Uterus (tissue), 4 donors: ENCODE results near the gene ZNF428. TPM values are rescaled to one million over a fixed set of nuclear protein-coding genes. Genes with fewer than 3 reads are reported as not detected.
"Not testable (repeated sequence)": the region's sequence is repeated elsewhere in the genome, so short reads cannot be mapped to it uniquely, and the experiment has no call there.

Source experiments
- DNase-seq, 2 donors: peaks; one replicate each; pipeline ENCODE4 v3.0.0-alpha.2; 2019 to 2020
- H3K27ac ChIP-seq, 2 donors: fragments of 200-600 bp; sonication (generic); 1 replicate in 1 of 2; 2 replicates in 1 of 2; pipeline ENCODE4 v1.5.1; 2016 to 2018
- H3K27me3 ChIP-seq, 2 donors: fragments of 200-600 bp; sonication (generic); one replicate each; pipeline ENCODE4 v1.5.1; 2018 to 2019; ENCODE audit warnings: control low read depth in 1 of 2
- H3K36me3 ChIP-seq, 2 donors: fragments of 200-600 bp; sonication (generic); one replicate each; pipeline ENCODE4 v1.5.1; 2019; ENCODE audit warnings: control low read depth in 1 of 2
- H3K4me1 ChIP-seq, 2 donors: fragments of 200-600 bp; sonication (generic); one replicate each; pipeline ENCODE4 v1.5.1; 2018 to 2019; ENCODE audit warnings: control low read depth in 1 of 2
- H3K4me3 ChIP-seq, 2 donors: fragments of 200-600 bp; sonication (generic); 1 replicate in 1 of 2; 2 replicates in 1 of 2; pipeline ENCODE4 v1.5.1; 2018 to 2019; ENCODE audit warnings: mild to moderate bottlenecking in 1 of 2
- H3K9me3 ChIP-seq, 2 donors: fragments of 200-600 bp; sonication (generic); one replicate each; pipeline ENCODE4 v1.5.1; 2019; ENCODE audit warnings: control low read depth in 1 of 2
- CTCF ChIP-seq, 4 experiments: fragments of 200-600 bp in 2 of 4; fragments of 450-650 bp in 2 of 4; sonication (generic) in 2 of 4; IDR thresholded peaks; one replicate each; pipeline ENCODE4 v1.5.1; 2016 to 2019; ENCODE audit warnings: antibody characterized with exemption in 4 of 4, mild to moderate bottlenecking in 2 of 4, moderate library complexity in 1 of 4
- POLR2A ChIP-seq, 2 donors: fragments of 450-650 bp; IDR thresholded peaks; one replicate each; pipeline ENCODE4 v1.6.1; 2016; ENCODE audit warnings: antibody characterized with exemption in 2 of 2, mild to moderate bottlenecking in 1 of 2, moderate library complexity in 1 of 2
- intact Hi-C: fragments of 100-400 bp; cut with DNase I; formaldehyde crosslinking; loops from one replicate; pipeline ENCODE4 v1.15.1; 2023; ENCODE audit warnings: low total_unique reads
- total RNA-seq, 4 donors: library from RNA; depleted of rRNA in 3 of 4; stranded (reverse); fragments of >200 nt in 3 of 4; gene quantifications; one replicate each; pipeline versions ENCODE4 v1.1.0 to v1.2.4, GENCODE V29; 2014 to 2023
- donor health status: DM: yes; HTN: yes; CAD: no.

ZNF428 gene
- total RNA-seq, 4 donors from 2014 or later, result 1.5 to 83.3 (median 44.5) TPM

DNA sequence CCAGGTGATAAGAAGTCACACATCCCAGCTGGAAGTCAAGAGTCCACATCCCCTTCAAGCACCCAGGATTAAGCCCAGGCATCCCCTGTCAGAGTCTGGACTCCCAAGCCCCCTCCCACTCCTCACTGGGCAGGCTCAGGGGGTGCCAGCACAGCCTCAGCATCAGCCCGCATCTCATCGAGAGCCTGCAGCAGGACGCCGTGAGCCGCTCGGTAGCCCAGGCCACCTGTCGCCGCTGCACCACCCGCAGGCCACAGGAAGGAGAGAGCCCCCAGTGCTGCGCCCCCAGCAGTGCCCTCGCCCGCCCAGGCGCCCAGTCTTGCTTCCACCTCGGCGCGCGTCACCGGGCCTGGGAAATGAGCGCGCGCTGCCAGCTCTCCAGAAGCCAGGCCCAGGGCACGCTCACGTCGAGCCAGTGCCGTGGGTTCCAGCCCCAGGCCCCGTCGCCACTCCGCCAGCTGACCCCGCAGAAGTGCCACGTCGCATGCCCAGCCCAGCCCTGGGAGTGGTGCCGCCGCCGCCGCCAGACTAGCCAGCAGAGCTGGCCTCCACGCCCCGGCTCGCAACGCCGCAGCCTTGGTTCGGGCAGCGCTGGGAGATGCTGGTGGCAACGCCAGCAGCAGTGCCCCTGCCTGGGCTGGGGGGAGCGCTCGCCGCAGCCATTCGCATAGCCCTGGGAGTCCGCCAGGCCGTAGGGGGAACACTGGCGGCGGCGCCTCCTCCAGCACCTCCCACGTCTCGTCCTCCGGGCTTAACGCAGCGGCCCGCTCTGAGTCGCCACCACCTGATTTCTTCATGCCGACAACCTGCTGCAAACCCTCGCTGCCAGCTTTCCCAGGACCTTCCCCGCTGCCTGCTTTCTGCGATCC lies 27.3 kb downstream of the ZNF428 start:
- no peak for DNase-seq

DNA sequence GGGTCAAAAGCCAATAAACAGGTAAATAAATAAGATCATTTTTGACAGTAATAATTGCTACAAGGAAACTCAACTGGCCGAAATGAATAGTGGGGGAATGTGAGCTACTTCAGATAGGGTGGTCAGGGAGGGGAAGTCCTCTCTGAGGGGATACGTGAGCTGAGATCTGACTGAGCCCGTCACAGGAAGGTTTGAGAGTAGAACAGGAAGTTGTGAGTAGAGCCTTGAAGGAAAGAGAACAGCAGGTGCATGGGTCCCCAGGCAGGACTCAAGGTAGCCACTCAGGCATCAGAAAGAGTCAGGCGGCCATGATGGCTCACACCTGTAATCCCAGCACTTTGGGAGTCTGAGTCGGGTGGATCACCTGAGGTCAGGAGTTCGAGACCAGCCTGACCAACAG lies 29.8 kb downstream of the ZNF428 start:
- Histone ChIP-seq H3K4me3 (no peak overlapping the region), H3K27me3 (no peaks in the 10 kb centered on the region), H3K9me3 (no peaks in the 10 kb centered on the region), H3K36me3 (no peaks in the 10 kb centered on the region), H3K4me1 (peaks cover 0 to 8% of the 10 kb centered on the region in 2 donors), H3K27ac (no peak overlapping the region)
- intact Hi-C loops, result no loop called here
- TF ChIP-seq CTCF (IDR thresholded peaks at IDR 0.05) (no peak), POLR2A (IDR thresholded peaks at IDR 0.05) (no peak)
- no peak for DNase-seq

More for the DNA sequence above, 27.3 kb downstream of the ZNF428 start:
- no peak overlapping the region for H3K27ac ChIP-seq
- TF ChIP-seq CTCF (IDR thresholded peaks at IDR 0.05), result no peak
- no peak for TF ChIP-seq POLR2A (IDR thresholded peaks at IDR 0.05)
- H3K4me3 ChIP-seq, result no peak overlapping the region
- H3K27me3 ChIP-seq, result no peaks in the 10 kb centered on the region
- intact Hi-C loops, result no loop called here
- no peaks in the 10 kb centered on the region for H3K9me3 ChIP-seq
- no peaks in the 10 kb centered on the region for H3K36me3 ChIP-seq
- H3K4me1 ChIP-seq, result peaks cover 2 to 17% of the 10 kb centered on the region in 2 donors

GRCh38 chr19:43589277-43589676 lies 30.2 kb downstream of the ZNF428 start:
- Histone ChIP-seq H3K4me3 (no peak overlapping the region), H3K9me3 (no peaks in the 10 kb centered on the region), H3K4me1 (peaks cover 0 to 4% of the 10 kb centered on the region in 2 donors), H3K36me3 (no peaks in the 10 kb centered on the region), H3K27ac (no peak overlapping the region), H3K27me3 (no peaks in the 10 kb centered on the region)
- DNase-seq, result no peak
- TF ChIP-seq POLR2A (IDR thresholded peaks at IDR 0.05), result no peak
- no peak for TF ChIP-seq CTCF (IDR thresholded peaks at IDR 0.05)
- intact Hi-C loops, result no loop called here

GRCh38 chr19:43587029-43587428 lies 32.4 kb downstream of the ZNF428 start:
- H3K27ac ChIP-seq, H3K4me1 ChIP-seq, intact Hi-C loops, H3K4me3 ChIP-seq, H3K27me3 ChIP-seq, DNase-seq, H3K9me3 ChIP-seq, H3K36me3 ChIP-seq: not testable (repeated sequence)

DNA sequence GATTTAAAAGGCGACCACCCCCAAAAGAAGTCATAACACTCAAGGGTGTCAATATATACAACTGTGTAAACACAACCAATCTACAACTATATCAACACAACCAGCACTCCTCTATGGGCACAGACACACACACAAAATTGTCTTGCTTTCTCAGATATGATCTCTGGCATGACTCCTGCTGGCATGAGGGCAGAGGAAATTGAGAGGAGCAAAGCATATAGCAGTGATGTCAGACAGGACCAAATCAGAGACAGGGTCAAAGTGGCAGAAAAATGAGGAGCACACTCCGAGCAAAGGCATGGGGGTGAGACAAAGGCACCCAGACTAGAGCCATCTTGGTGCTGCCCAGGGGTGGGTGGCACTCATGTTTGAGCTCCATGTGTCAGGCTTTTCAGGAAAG lies 33.1 kb downstream of the ZNF428 start:
- Histone ChIP-seq H3K4me3 (no peak overlapping the region), H3K4me1 (peaks cover 4 to 5% of the 10 kb centered on the region in 2 donors), H3K36me3 (no peaks in the 10 kb centered on the region), H3K27me3 (no peaks in the 10 kb centered on the region), H3K27ac (no peak overlapping the region), H3K9me3 (no peaks in the 10 kb centered on the region)
- no peak for DNase-seq
- intact Hi-C loops, result no loop called here
- no peak for TF ChIP-seq CTCF (IDR thresholded peaks at IDR 0.05)
- no peak for TF ChIP-seq POLR2A (IDR thresholded peaks at IDR 0.05)
